Activated CD4-positive, alpha-beta T cell treated with anti-CD3 and anti-CD28 coated beads, Interleukin-2, amount 50 U/mL, for 1 hour (primary cell): ENCODE results near the gene MAN2B1.
"Not testable (repeated sequence)": the region's sequence is repeated elsewhere in the genome, so short reads cannot be mapped to it uniquely, and the experiment has no call there.

Experiments
- DNase-seq: peaks from one replicate; pipeline ENCODE4 v3.0.0-alpha.2; 2020

The MAN2B1 gene

DNA sequence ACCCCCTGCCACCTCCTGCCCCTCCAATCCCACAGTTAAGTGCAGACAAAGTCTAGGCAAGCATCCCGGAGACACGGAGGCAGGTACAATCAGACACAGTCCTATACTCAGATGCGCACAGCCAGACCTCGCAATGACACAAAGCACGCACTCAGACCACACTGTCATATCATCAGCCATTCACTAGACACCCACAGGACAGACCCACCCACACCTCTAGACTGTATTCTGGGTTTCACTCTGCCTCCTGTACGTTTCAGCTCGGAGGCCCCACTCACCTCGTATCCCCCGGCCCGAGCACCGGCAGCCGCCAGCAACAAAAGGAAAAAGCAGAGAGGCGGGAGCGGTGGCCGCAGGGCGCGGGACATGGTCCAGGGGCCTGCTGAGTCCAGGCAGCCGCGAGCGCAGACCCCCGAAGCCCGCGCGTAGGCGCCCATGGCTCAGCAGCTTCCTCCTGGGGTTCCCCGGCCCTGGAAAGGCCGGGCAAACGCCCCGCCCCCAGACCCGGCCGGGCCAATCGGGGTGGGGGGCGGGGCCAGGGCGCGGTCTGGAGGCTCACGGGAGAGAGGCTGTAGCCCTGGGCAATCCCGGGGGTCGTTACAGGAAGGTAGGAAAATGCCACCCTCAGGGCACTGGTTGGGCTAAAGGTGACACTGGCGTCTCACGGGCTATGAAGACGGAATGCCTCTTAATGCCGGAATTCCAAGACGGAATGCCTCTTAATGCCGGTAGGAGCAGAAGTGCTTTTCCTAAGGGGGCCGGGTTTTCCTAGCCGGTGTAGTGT lies at the start of gene MAN2B1, which contains the start of gene WDR83:
Gene MAN2B1, minus strand, starts transcription at position 478 of the 784 bp plus-strand sequence. Its CDS starts 41 bp downstream, at position 437.
Gene WDR83, plus strand, starts transcription at position 543 of the 784 bp plus-strand sequence. CDS start 2,984 bp downstream, outside the sequence.
- peak; percentile 74 for DNase-seq

DNA sequence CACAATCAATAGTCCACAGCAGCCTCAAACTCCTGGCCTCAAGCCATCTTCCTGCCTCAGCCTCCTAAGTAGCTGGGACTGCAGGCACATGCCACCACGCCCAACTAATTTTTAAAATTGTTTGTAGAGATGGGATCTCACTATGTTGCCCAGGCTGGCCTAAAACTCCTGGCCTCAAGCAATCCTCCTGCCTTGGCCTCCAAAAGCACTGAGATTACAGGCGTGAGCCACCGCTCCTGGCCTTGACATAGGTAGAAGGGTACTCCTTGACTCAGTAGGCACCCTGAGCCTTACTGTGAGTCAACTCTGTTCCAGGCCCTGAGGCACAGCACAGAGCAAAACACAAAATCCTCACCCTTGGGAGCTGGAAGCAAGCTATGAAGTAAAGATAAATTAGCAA lies 49.4 kb upstream of the MAN2B1 start:
- DNase-seq = no peak

DNA sequence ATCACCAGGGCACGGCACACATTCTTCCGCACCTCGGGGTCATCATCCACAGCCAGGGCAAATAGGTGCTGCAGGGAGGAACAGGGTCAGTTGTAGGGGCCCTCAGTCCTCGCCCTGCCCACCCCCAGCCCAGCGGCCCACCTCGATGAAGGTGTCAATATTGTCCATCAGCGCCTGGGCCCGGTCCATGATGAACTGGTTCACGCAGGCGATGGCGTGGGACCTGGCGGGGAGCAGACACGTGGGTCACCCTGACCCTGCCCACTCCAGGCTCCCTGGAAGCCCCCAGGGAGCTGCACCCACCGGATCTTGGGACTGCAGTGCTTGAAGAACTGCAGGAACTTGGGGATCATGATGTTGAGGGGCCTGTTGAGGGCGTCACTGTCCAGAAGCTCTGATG lies 48.6 kb upstream of the MAN2B1 start:
- DNase-seq = no peak

DNA sequence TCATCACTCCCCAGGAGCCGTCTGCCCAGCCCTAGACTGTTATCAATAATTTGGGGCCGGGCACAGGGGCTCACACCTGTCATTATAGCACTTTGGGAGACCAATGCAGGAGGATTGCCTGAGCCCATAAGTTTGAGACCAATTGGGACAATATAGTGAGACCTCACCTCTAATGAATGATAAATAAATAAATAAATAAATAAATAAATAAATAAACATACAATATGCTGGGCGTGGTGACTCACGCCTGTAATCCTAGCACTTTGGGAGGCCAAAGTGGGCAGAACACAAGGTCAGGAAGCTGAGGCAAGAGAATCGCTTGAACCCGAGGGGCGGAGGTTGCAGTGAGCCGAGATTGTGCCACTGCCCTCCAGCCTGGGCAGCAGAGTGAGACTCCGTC lies 46.8 kb upstream of the MAN2B1 start:
- DNase-seq = not testable (repeated sequence)

DNA sequence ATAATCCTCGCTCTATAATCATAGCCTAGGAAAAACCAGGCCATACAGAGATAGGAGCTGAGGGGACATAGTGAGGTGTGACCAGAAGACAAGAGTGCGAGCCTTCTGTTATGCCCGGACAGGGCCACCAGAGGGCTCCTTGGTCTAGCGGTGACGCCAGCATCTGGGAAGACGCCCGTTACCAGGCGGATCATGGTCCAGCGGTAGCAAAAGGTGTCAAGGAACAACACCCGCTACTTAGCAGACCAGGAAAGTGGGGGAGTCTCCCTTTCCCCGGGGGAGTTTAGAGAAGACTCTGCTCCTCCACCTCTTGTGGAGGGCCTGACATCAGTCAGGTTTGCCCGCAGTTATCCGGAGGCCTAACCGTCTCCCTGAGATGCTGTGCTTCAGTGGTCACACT lies 45.5 kb upstream of the MAN2B1 start:
- not testable (repeated sequence) for DNase-seq

DNA sequence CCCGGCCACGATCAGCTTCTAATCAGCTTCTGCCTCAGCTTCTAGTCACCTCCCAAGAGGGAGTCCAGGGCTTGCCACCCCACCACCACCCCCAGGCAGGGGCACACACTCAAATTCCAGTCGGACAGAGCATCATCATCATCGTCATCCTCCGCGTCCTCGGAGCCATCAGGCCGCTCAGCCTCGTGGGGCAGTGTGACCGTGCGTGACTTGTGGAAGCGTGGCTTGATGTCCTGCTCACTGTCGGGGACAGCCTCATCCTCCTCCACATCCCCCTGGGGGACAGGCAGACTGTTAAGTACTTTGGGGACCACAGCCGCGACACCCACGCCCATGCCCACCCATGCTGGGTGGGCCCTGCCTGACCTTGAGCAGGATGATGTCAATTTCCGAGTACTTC lies 44.6 kb upstream of the MAN2B1 start:
- no peak for DNase-seq

DNA sequence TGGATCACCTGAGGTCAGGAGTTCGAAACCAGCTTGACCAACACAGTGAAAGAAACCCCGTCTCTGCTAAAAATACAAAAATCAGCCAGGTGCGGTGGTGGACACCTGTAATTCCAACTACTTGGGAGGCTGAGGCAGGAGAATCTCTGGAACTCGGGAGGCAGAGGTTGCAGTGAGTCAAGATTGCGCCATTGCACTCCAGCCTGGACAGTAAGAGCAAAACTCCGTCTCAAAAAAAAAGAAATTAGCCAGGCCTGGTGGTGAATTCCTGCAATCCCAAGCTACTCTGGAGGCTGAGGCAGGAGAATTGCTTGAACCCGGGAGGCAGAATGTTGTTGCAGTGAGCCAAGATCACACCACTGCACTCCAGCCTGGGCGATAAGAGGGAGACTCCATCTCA lies 42.1 kb upstream of the MAN2B1 start:
- no peak for DNase-seq

DNA sequence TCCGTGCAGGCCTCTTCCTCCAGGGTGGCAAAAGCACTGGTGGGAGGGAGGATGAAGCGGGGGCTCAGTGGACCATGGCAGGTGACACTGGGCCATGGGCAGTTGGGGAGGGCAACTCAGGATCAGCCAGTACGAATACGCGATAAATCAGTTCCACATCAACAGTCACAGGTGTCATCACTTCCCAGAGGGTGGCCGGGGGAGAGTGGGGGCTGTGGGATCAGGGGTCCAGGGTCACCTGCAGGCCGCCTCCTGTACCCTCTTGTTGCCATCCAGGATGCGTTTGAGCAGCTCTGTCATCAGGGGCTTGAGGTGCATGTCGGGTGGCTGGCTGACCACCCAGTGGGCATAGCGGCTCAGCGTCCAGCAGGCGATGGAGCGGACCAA lies 39.8 kb upstream of the MAN2B1 start:
- DNase-seq = no peak

DNA sequence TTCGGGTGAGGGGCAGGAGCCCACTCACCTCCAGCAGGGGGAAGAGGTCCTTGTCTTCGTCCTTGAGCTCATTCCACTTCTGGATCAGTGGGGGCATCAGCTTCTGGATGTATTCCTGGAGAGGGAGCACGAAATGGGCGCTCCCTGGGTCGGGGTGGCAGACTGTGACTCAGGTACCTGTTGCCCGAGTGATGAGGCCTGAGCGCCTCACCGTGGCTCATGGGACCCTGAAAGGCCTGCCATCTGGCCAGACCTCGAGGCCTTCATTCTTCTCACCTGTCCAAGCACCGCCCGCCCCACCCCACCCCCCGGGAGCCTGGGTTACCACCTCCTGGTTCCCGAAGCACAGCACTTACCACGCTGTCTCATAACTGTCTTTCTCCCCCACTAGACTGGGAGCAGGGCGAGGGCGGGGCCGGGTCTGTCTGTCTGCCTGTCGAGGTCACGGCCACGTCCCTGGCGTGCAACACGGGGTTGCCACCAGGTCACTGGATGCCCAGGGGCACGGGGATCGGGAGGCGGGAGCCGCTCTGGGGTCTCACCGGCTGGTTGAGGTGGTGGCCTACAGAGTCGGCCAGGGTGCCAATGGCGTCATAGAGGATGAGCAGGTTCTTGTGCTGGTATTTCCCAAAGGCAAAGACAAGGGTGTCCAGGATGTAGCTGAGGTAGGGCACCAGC lies 39.3 kb upstream of the MAN2B1 start:
- DNase-seq = no peak

DNA sequence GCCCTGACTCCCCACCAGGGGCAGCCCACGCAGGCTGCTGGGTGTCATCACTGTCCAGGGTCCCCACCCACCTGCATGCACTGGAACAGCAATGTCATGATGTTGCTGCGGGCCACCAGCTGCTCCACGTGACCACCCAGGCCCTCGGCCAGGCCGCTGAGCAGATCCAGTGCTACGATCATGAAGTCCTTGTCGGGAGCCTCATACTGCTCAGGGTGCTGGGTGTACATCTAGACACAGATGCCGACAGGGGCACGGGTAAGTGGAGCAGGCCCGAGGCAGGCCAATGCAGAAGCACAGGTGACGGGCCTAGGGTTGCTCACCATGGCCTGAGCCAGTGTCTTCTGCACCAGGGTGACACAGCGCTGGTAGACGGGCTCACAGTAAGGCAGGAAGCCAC lies 38.6 kb upstream of the MAN2B1 start:
- DNase-seq = no peak

DNA sequence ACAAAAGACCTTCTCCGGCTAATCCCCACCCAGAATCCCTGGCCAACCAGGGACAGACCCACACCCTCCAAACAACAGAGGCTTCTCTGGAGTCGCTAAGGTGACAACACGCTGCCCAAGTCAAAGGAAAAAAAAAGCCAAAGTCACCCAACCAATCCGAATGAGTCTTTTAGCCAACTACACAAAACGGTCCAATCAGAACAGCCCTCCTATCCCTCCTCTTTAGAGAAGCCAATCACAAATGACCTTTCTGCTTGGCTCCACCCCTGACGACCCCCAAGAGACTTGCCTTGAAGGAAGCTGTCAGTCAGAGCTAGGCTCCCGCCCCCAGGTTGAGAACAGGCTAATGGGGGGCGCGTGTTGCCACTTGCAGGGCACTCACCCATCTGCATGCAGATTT lies 36.5 kb upstream of the MAN2B1 start:
- DNase-seq = no peak

DNA sequence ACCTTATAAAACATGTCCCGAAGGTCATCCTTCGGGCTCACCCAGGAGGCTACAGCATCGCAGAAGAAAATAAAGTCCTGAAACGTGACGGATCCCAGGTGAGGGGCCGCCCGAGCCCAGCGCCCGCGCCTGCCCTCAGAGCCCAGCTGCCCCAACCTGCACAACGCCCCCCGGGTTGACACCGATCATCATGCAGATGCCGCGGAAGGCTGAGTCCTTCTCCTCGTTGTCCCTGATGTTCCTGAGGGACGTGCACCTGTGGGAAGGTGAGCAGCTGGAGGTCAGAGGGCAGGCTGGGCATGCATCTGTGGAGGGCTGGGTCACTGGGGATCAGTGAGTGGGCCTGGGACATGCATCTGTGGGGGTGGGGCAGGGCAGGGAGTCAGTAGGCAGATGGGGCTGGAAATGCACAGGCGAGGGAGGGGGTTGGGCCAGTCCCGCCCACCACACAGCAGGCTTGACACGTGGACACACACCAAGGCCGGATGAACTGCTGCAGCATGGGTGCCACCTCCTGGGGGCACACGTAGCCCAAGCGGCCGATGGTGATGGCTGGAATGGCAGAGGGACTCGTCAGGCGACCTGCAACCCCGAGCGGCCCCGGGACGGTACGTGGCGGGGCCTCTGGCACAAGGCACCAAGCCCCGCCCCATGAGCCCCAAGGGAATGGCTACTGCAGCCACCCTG lies 35.2 kb upstream of the MAN2B1 start:
- no peak for DNase-seq

DNA sequence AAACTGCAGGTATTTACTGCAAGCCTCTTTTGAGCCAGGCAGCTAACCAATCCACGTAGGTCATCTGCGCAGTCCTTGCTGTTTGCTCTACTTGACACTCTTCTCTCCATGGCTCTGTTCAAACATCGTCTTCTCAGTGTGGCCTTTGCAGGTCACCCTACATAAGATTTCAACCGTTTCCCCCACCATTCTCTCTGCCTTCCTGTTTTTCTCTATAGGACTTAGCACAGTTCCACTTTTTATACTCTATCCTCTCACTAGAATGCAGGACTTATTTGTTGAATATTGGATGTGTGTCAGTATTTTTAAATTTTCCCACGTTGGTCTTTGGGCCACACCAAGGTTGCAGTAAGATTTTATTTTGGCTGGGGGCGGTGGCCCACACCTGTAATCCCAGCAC lies 31.6 kb upstream of the MAN2B1 start:
- DNase-seq = no peak

DNA sequence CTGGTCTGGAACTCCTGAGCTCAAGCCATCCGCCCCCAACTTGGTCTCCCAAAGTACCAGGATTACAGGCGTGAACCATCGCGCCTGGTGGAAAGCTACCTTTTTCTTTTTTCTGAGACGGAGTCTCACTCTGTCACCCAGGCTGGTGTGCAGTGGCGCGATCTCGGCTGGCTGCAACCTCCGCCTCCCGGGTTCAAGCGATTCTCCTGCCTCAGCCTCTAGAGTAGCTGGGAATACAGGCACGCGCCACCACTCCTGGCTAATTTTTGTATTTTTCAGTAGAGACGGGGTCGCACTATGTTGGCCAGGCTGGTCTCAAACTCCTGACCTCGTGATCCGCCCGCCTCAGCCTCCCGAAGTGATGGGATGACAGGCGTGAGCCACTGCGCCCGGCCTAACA lies 30.9 kb upstream of the MAN2B1 start:
- DNase-seq = not testable (repeated sequence)

DNA sequence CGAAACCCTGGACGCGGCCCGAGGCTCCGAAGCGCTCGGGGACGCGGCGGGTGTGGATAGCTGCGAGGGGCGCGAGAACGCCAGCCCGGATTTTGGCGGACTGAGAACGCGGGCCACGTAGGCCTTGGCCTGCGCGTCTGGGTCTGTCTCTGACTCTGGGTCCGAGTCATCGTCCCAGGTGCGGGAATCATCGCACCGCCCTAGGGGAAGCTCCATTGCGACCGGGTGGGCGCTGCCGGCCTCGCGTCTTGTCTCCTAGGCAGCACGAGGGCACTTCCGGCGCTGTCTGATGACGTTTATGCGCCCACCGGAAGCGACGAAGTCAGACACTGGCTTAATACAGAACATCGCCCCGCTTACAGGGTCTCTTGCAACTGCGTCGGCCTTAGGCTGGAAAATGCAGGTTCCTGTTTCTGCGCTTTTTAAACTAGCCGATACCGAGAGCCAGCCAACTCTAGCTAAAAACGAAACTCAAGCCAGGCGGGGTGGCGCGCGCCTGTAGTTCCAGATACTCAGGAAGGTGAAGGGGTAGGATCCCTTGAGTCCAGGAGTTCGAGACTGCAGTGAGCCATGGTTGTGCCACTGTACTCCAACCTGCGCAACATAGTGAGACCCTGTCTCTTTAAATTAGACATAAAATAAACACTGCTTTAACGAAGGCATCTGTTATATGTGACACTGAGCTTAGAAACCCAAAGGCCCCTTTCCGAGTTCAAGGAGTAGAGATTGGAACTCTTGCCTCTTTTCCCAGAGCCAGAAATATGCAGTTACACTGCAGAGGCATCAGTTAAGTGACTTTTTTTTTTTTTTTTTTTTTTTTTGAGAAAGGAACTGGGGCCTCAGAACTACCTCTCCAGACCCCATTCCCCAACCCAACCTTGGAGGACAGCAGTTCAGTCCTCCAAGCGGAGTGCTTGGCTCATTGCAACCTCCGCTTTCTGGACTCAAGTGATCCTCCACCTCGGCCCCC lies 30.1 kb upstream of the MAN2B1 start, which contains the start of gene FBXW9:
Gene FBXW9, minus strand, starts transcription at position 266 of the 970 bp plus-strand sequence. Its CDS starts 50 bp downstream, at position 216.
- peak; percentile 98 for DNase-seq

DNA sequence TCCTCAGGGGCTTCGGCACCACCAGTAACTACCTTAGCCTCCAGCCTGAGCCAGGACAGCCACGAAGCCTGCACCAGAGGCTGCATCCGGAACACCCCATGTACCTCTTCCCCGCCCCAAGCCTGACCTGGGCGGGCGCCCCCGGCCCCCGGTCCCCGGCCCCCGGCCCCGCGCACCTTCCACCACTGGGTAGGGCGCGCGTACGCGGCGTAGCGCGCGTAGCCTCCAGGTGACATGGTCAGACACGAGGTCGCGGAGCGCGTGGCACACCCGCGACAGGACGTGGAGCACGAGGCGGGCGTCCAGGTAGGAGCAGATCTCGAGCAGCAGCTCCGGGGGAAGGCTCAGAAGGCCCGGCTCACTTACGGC lies 29.4 kb upstream of the MAN2B1 start:
- peak; percentile 10 for DNase-seq

DNA sequence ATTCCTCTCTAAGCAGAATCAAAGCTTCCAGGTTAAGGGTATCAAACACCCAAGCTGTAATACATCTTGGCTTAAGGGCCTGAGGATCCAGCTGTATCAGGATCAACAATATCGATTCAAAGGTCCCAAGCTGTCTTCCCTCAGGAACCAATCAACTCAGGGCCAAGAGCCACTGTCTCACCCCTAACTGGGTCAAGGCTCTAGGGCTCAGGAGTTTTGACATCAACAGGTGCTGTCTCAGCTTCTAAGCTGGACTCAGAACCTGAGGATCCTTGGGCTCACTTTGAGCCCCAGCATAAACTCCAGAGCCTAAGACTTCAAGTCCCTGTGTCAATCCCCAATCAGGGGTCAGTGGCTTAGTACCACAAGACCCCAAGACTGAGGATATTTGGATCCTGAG lies 29.0 kb upstream of the MAN2B1 start:
- no peak for DNase-seq

DNA sequence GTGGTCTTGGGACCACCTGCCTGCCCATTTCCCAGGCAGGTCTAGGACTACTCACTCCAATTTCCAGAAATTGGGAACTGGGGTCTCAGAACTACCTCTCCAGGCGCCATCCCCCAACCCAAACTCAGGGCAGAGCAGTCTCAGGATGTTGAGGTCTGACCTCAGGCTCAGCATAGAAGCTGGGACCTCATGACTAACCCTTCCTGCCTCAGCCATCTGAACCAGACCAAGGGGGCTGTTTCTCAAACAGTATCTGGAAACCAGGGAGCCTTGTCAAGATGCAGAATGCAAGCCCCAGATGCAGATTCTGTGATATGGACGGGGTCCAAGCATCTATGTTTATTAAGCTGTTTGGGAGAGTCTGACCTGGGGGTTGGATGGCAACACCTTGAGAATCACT lies 28.6 kb upstream of the MAN2B1 start:
- no peak for DNase-seq

DNA sequence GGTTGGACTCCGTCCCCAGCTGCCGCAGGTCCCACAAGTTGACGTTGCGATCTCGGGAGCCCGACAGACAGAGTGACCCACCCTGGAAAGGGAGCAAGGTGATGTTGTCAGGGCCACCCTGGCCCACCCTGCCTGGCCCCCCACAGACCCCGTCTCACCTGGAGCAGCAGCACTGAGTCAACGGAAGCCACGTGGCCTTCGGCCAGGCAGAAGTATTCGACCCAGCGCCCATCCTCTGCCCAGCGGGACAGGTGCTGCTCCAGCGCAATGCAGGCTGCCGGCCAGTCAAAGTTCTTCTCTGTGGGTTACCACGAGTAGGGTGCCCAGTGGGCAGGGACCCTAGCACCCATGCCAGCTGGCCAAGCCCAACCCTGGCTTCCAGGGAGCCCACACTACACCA lies 28.1 kb upstream of the MAN2B1 start:
- no peak for DNase-seq

DNA sequence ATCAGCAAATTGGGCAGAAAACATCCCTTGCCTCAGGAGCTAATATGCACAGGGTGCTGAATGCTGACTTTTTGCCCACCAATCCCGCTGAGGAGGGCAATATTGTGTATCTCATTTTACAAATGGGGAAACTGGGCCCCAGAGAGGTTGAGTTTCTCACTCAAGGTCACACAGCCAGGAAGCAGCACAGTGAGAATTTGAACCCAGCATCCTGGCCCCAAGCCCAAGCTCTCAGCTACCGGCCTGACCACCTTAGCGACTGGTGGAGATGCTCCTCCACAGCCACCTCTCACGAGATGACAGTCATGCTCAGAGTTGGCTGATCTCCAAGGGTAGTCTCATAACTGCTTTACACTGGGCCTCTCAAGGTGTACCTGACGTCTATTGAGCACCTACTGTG lies 26.4 kb upstream of the MAN2B1 start:
- DNase-seq = no peak

DNA sequence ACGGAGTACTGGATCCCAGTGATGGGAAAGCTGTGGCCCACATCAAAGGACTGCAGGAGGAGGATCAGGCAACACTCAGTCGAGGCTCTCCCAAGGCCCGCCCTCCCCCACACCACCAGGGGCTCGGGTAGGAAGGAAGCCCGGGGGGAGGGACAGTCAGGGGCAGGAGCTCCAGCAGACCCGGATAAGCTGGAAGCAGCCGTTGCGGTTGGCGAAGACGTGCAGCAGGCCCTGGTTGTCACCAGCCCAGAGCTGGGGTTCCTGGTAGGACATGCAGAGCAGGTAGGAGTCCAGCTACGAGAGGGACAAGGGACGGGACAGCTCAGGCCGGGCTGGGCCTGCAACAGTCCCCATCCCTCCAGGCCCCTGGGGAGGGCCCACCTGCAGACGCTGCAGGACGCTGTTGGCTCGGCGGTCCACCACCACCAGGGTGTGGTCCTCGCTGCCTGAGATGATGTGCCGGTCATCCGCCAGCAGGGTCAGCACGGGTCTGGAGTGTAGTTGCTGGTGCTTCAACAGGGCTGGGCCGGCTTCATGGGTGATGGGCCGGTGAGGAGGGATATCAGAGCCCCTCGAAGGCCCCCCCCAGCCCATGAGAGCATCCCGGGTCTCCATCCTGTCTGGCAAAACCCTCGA lies 23.2 kb upstream of the MAN2B1 start:
- DNase-seq = no peak

DNA sequence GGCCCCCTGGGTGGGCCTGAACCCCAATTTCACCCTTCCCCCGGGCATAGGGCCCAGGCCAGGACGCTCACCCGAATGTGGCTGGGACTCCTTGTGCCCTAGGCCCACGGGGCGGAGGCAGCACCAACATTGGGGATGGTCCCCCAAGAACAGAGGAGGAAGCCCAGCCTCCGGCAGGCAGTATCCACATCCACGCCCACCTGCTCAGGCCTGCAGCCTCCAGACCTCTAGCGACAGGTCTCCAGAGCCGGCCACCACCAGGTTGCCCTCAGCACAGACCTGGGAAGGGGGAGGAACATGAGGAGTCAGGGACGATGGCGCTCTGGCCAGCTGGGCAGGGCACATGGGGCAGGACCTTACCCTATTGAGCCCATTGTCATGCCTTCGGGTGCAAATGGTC lies 22.5 kb upstream of the MAN2B1 start:
- no peak for DNase-seq
